OCI-LY7 (cell line): Measurements from ENCODE around the gene F2RL3. TPM values are rescaled to one million over a fixed set of nuclear protein-coding genes. Genes with fewer than 3 reads are reported as not detected.

ENCODE experiments used
- BruUV-seq: library from RNA; stranded (reverse); fragments of 400-500 nt; replicated peaks from 2 replicates; lab custom pipeline; 2021; lab: Mats Ljungman, UMichigan
- CTCF ChIA-PET: fragments of 300-600 bp; sonication (Branson Sonifier 250); formaldehyde crosslinking; loops from one replicate; lab custom pipeline; 2022; ENCODE audit warnings: antibody characterized with exemption; ENCODE audit not compliant: unreplicated experiment; lab: Charles Lee
- POLR2A ChIA-PET: fragments of 300-600 bp; sonication (Branson Sonifier 250); formaldehyde crosslinking; loops from one replicate; lab custom pipeline; 2022; ENCODE audit warnings: antibody characterized with exemption; lab: Charles Lee
- DNase-seq: peaks from one replicate; pipeline ENCODE4 v3.0.0-alpha.2; 2015; ENCODE audit warnings: low spot score
- H2AFZ ChIP-seq: fragments of 200-600 bp; sonication (generic), shearing (Covaris generic); 2 replicates; pipeline ENCODE4 v1.6.1; 2014; ENCODE audit warnings: mild to moderate bottlenecking, antibody characterized with exemption, low read length, moderate library complexity
- H3K27ac ChIP-seq: fragments of 200-600 bp; sonication (generic); 2 replicates; pipeline ENCODE4 v1.5.1; 2014; ENCODE audit warnings: mixed run types, low read depth, mild to moderate bottlenecking, moderate library complexity, low read length, inconsistent platforms; ENCODE audit not compliant: poor library complexity, severe bottlenecking
- H3K36me3 ChIP-seq: fragments of 200-600 bp; sonication (generic); 2 replicates; pipeline ENCODE4 v1.6.1; 2014; ENCODE audit warnings: mild to moderate bottlenecking, antibody characterized with exemption, low read length, moderate library complexity, mixed read lengths; ENCODE audit not compliant: insufficient read depth
- H3K4me1 ChIP-seq: fragments of 200-600 bp; sonication (generic); 2 replicates; pipeline ENCODE4 v1.5.1; 2014; ENCODE audit warnings: mild to moderate bottlenecking, low read length; ENCODE audit not compliant: insufficient read depth, poor library complexity, severe bottlenecking
- H3K4me2 ChIP-seq: fragments of 200-600 bp; sonication (generic); 2 replicates; pipeline ENCODE4 v1.6.1; 2014; ENCODE audit warnings: mild to moderate bottlenecking, low read length
- H3K4me3 ChIP-seq: fragments of 200-600 bp; sonication (generic); 2 replicates; pipeline ENCODE4 v1.5.1; 2014; ENCODE audit warnings: mild to moderate bottlenecking, low read depth, low read length; ENCODE audit not compliant: poor library complexity, severe bottlenecking
- H3K79me2 ChIP-seq: fragments of 200-600 bp; sonication (generic); 2 replicates; pipeline ENCODE4 v1.6.1; 2016; ENCODE audit warnings: low read depth, mild to moderate bottlenecking, low read length, moderate library complexity, mixed read lengths; ENCODE audit not compliant: insufficient read depth
- H3K9me2 ChIP-seq: fragments of 200-600 bp; sonication (generic); 2 replicates; pipeline ENCODE4 v1.6.1; 2016; ENCODE audit warnings: mild to moderate bottlenecking, low read length, mixed read lengths; ENCODE audit not compliant: insufficient read depth
- H3K9me3 ChIP-seq: fragments of 200-600 bp; sonication (generic); 2 replicates; pipeline ENCODE4 v1.6.1; 2014; ENCODE audit warnings: mild to moderate bottlenecking, mixed run types, low read length, mixed read lengths
- H4K20me1 ChIP-seq: fragments of 200-600 bp; sonication (generic); 2 replicates; pipeline ENCODE4 v1.6.1; 2014; ENCODE audit warnings: mild to moderate bottlenecking, antibody characterized with exemption, low read length, moderate library complexity, mixed read lengths; ENCODE audit not compliant: insufficient read depth
- EZH2phosphoT487 ChIP-seq: fragments of 200-600 bp; sonication (generic); IDR thresholded peaks from 2 replicates; pipeline ENCODE4 v1.6.1; 2018; ENCODE audit warnings: low read depth, borderline replicate concordance, mild to moderate bottlenecking, mixed run types, antibody characterized with exemption, low read length, moderate library complexity, mixed read lengths
- intact Hi-C: fragments of 100-400 bp; cut with micrococcal nuclease; formaldehyde crosslinking; loops from one replicate; pipeline ENCODE4 v1.10.0; 2022; ENCODE audit not compliant: unreplicated experiment
- total RNA-seq, 2 experiments: library from RNA; depleted of rRNA in 1 of 2; stranded (reverse); fragments of >200 nt in 1 of 2; shearing (Covaris generic) in 1 of 2; gene quantifications; 2 replicates each; pipeline ENCODE4 v1.2.3, GENCODE V29; 2014 to 2022
- TF ChIP-seq, protein P1 (sequence below): fragments of 200-600 bp; sonication (generic); conservative IDR thresholded peaks from 2 replicates; pipeline ENCODE4 v1.5.1; 2014; ENCODE audit warnings: mild to moderate bottlenecking, antibody characterized with exemption, low read length, moderate library complexity, mixed read lengths

Gene F2RL3
- total RNA-seq, 2 experiments from 2014 or later = 0.10 TPM; not detected in 1

DNA sequence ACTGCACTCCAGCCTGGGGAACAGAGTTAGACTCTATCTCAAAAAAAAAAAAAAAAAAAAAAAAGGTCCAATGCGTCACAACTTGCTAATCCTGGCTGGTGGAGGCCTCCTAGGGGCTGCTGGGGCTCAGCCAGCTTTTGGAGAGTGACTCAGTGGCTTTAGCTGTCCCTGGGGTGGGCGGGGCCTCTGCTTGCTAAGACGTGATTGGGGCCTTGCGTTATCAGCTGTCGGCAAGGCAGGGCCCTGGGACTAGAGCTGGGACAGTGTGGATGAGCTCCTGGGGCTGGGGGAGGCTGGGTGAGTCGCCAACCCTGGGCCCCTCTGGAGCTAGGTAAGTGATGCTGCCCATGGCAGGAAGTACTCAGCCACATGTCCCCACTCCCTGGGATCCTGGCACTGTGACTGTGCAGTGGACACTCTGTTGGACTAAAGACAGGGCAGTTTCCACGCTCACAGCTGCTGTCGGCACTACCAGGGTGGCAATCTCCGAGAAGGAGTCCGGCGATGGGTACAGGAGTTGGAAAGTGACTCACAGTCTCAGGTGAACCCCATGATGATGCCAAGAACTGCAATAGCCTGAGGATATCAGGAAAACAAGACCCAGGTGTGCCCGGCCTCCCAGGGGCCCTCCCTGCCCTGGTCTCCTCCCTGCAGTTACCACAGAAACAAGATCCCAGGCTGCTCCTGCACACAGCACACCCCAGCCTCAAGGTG is 32.2 kb downstream of the F2RL3 start:
- intact Hi-C loops = no loop called here
- CTCF ChIA-PET = no interaction called here

GRCh38 chr19:16921766-16922591 is 33.2 kb downstream of the F2RL3 start:
- Histone ChIP-seq H3K4me2 (no peak overlapping the region), H3K79me2 (no peaks in the 10 kb centered on the region), H2AFZ (no peak overlapping the region), H3K9me3 (no peaks in the 10 kb centered on the region), H3K36me3 (no peaks in the 10 kb centered on the region), H3K9me2 (no peaks in the 10 kb centered on the region), H3K4me1 (no peaks in the 10 kb centered on the region), H4K20me1 (no peaks in the 10 kb centered on the region), H3K27ac (no peak overlapping the region), H3K4me3 (no peak overlapping the region)
- POLR2A ChIA-PET = no interaction called here
- no peak for DNase-seq
- no peak for TF ChIP-seq EZH2phosphoT487
- TF ChIP-seq, protein P1, sequence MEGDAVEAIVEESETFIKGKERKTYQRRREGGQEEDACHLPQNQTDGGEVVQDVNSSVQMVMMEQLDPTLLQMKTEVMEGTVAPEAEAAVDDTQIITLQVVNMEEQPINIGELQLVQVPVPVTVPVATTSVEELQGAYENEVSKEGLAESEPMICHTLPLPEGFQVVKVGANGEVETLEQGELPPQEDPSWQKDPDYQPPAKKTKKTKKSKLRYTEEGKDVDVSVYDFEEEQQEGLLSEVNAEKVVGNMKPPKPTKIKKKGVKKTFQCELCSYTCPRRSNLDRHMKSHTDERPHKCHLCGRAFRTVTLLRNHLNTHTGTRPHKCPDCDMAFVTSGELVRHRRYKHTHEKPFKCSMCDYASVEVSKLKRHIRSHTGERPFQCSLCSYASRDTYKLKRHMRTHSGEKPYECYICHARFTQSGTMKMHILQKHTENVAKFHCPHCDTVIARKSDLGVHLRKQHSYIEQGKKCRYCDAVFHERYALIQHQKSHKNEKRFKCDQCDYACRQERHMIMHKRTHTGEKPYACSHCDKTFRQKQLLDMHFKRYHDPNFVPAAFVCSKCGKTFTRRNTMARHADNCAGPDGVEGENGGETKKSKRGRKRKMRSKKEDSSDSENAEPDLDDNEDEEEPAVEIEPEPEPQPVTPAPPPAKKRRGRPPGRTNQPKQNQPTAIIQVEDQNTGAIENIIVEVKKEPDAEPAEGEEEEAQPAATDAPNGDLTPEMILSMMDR = no peak
- no TSS peak for BruUV-seq
- intact Hi-C loops = no loop called here
- CTCF ChIA-PET = no interaction called here

More for the DNA sequence above, 32.2 kb downstream of the F2RL3 start:
- no peaks in the 10 kb centered on the region for H3K9me2 ChIP-seq
- POLR2A ChIA-PET = no interaction called here
- no TSS peak for BruUV-seq
- H3K79me2 ChIP-seq = no peaks in the 10 kb centered on the region
- H2AFZ ChIP-seq = no peak overlapping the region
- H3K4me2 ChIP-seq = no peak overlapping the region
- no peak overlapping the region for H3K4me3 ChIP-seq
- no peaks in the 10 kb centered on the region for H3K36me3 ChIP-seq
- no peaks in the 10 kb centered on the region for H4K20me1 ChIP-seq
- H3K4me1 ChIP-seq = no peaks in the 10 kb centered on the region
- no peak overlapping the region for H3K27ac ChIP-seq
- no peaks in the 10 kb centered on the region for H3K9me3 ChIP-seq
- no peak for DNase-seq
- TF ChIP-seq, protein P1 = no peak
- no peak for TF ChIP-seq EZH2phosphoT487

- no peaks in the 10 kb centered on the region for H3K36me3 ChIP-seq
- H3K4me1 ChIP-seq = no peaks in the 10 kb centered on the region
- H3K9me3 ChIP-seq = no peaks in the 10 kb centered on the region
- H2AFZ ChIP-seq = no peak overlapping the region
- BruUV-seq = no TSS peak
- no peak overlapping the region for H3K4me3 ChIP-seq
- H3K9me2 ChIP-seq = no peaks in the 10 kb centered on the region
- intact Hi-C loops = no loop called here
- no peaks in the 10 kb centered on the region for H3K79me2 ChIP-seq
- CTCF ChIA-PET = no interaction called here
- H3K27ac ChIP-seq = no peak overlapping the region
- no peak for DNase-seq
- no peaks in the 10 kb centered on the region for H4K20me1 ChIP-seq
- TF ChIP-seq, protein P1 = no peak
- no peak for TF ChIP-seq EZH2phosphoT487
- H3K4me2 ChIP-seq = no peak overlapping the region
- POLR2A ChIA-PET = no interaction called here
These were observed 33.8 kb downstream of the F2RL3 start for GRCh38 chr19:16922592-16922934.
